HG03196 (cell line): ENCODE results near the gene MAD1L1.

ENCODE experiments used
- ATAC-seq: cut with Tn5 transposase; IDR thresholded peaks from one replicate; pipeline ENCODE4 v1.9.1; 2021; ENCODE audit not compliant: unreplicated experiment

Gene MAD1L1

DNA sequence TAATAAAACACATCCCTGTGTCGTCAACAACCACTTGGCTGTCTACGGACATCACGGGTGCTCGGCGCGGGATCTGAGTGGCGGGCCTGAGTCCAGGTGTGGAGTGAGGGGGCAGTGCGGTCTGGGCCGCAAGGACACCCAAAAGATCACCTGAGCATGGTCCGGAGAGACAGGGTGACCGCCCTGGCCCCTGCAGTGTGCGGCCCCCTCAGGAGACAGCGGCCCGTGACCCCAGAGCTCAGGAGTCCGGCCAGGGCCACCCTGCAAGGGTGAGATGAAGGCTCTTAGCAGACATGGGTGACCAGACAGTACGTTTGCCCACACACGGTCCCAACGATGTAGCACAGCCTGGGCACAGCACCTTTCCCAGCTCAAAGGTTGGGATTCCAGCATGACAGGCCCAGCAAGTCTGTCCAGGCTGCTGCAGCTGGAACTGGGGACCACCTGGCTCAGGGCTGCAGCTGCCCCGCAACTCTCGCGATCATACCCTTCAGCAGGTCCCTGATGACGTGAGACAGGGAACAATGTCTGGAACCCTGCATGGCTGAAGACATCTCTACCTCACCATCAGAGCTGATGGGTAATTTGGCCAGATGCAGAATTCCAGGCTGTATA, 324.9 kb downstream of the MAD1L1 start:
- no peak for ATAC-seq

DNA sequence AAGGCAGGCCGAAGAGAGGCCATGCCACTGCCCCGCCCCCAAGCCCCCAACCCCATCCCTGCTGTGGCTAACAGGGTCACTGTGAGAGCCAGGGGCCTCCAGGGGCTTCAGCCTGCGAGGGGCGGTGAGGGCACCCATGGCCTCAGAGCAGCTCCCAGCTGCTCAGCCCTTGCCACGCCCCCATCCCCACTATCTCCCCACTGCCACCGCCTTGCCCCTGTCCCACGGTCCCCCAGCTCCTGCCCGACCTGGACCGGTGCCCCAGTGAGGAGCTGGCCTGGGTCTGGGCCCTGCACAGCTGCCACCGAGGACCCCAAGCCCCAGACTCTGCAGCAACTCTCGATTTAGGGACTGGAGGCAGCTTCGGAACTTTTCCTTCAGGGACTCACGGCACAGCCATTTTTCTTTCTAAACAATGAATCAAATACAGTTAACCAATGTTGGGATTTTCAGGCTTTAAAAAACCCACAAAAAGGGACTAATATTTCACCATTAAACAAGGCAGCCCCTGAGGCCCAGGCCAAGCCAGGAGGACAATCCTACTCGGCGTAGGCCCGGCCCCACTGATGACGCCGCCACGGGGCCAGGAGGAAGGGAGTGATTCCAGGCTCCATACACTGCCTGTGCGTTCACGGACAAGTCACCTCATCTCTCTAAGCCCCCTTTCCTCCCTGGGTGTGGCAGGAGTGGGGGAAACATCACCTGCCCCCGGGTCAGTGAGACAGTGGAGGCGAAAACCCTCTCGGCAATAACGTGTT, 325.6 kb downstream of the MAD1L1 start:
- no peak for ATAC-seq

DNA sequence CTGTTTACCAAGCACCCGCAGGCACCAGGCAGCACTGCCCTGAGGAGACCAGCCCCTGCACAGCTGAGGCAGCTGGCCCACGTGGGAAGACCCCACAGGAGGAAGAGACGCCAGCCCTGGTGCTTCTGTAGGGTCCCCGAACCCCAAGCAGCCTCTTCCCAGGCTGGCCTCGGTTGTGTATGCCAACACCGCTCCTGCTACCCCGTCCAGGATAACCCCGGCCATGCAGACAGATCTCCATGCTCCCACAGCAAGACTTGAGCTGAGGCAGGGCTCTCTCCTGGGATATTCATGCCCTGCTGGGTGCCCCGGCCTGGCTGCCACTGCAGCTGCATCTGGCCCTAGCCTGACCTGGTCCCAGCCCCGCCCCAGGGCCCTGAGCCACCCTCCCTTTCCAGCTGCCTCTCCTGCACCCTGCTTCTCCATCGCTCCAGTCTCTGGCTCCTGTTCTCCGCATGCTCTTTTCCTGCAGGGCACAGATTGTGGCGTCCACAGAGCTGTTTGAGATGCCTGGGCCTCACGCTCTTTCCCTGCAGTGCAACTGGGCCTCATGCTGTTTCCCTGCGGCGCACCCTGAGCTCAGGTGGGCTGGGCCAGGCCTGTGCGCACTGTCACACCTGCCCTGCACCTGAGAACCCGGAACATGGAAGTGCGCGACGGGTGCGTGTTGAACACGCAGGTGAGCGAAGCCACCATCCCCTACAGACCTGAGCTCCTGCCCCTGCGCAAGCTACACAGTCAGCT, 326.5 kb downstream of the MAD1L1 start:
- ATAC-seq: no peak

DNA sequence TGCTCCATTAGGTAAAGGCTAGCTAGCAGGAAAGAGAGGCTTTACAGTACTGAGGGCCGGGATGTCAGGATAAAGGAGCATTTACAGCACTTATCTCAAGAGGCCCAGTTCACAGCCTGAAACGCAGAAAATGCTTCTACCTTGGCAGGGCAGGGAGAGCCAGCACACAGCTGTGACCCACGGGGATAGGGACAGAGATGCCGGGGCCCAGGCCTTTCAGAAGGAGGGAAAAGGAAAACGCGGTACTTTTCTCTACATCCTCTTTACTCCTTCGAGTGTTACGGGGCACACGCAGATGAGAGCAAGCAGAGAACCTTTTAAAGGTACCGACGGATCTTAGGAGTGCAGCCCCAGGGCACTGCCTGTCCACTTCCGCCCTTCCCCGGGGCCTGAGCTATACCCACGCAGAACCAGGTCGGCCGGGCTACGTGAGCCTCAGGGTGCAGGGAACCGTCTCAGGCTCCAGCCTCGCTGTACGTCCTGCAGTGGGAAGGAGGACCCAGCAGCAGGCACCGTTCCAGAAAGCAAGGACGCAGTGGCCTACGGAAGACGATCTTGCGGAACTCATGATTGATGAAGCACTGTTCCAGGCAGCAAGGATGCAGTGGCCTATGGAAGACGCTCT, 330.4 kb downstream of the MAD1L1 start:
- no peak for ATAC-seq

DNA sequence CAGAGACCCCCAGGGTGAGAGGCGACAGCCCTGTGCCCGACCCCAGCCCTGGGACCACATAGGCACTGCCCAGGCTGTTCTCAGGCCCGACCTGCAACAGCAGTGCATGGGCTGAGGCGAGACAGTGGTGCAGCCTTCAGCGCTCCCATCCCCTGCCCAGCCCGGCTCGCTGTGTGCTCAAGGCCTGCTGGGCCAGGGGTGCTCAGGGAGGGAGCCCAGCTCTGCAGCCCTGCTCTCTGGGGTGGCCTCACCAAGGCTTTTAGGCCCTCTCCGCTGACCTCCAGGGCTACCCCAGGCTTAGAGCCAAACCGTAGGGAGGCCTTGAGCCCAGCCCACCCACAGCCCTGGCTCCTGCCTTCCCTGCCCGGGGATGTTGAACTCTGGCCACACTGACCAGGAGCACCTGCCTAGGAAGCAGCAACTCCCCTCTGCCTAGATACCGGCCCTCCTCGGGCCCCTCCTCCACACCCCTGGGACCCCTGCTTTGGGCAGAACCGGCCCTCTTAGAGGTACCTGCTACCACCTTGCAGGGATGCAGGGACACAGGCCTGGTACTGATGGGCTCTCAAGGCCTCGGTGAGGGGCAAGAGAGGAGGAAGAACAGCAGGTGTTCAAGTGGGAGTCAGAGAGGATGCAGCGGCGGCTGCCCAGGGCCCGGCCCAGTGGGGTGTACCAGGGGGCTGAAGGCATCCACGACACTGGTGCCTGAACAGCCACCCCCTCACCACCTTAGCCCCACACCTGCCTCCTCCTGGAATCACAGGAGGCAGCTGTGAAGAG, 331.1 kb downstream of the MAD1L1 start:
- ATAC-seq: no peak

DNA sequence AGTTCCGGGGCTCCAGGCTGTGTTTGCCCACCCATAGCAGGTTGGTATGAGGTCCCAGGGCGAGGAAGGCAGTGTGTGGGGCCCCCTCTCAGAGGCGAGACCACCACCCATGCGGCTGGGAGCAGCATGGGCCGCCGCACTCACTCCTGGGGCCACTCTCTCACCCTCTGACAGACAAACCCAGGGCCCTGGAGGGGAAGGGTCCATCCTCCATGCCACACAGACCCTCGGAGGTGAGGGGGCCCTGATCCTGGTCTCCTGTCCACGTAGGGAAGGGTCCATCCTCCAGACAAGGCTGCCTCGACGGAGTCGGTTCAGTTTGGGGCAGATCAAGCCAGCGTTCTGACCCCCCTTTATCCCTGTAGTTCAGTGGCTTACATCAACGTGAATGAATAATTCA, 331.9 kb downstream of the MAD1L1 start:
- no peak for ATAC-seq

DNA sequence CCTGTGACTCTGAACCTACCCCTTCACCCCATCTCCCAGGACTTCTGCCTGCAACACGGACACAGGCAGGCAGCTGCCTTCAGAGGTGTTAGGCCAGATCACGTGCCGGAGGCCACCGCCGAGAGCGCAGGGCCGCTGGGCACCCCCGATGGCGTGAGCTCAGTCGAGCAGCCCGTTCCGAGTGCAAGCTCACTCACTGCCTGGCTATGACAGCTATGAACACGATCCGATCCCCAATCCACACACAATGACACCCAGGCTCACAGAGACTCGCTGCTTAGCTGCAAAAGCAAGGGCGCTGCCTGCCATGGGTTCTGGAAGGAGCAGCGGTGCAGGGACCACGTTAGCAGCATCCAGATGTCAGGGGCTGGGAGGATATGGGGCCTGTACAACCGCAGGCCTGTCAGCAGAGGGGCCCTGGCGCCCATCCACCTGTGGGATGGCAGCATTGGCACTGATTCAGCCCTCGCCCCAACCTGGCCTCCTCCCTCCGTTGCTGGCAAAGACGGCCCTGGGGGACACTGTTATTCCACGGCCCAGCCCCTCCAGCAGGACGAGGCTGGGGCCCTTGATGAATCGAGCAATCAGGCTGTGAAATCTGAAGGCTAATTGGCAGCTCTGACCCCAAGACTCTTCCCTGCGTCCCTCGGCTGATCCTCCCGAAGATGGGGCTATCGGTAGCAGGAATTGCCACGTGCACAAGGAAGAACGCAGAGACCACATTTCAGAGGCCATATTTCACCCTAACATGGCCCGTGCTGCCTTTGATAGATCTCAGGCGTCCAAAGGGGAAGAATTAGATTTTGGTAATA, 332.6 kb downstream of the MAD1L1 start:
- no peak for ATAC-seq

DNA sequence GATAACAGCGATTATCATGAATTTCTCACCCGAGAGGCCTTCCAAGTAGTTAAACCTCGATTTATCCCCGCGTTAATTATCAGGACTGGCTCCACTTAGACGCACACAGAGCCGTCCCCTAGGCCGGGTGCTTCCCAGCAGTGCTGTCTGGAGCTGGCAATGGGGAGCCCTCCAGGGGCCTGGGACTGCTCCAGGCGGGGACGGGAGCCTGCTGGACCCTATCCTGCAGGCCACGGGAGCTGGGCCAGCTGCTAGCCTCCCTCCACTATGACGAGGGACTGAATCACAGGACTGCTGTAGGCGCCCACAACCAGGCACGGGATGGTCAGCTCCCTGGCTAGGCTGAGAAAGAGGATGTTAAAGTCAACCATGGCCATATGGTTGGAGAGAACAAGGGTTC, 333.5 kb downstream of the MAD1L1 start:
- ATAC-seq: no peak

DNA sequence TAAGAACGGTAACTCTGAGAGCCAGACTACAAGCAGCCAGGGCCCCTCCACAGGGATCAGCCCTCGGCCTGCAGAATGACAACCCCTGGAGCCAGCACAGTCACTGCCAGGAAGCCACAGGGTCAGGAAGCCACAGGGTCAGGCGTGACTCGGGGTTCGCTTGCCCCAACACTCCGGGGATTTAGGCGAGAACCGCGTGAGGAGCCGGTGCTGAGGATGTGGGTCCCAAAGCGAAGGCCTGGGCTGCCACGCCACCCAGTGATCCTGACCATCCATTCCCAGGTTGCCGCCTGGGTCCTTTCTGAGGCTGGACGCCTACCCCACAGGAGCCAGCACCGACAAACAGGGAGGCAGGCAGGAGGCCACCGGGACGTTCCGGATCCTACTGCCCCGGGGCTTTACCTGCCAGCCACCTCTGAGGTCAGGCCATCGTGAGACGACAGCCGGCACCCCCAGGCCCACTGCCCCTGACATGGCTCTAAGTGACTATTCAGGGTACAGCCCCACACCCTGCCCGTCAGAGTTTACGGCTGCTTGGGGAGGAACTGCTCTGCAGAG, 334.0 kb downstream of the MAD1L1 start:
- ATAC-seq: no peak

DNA sequence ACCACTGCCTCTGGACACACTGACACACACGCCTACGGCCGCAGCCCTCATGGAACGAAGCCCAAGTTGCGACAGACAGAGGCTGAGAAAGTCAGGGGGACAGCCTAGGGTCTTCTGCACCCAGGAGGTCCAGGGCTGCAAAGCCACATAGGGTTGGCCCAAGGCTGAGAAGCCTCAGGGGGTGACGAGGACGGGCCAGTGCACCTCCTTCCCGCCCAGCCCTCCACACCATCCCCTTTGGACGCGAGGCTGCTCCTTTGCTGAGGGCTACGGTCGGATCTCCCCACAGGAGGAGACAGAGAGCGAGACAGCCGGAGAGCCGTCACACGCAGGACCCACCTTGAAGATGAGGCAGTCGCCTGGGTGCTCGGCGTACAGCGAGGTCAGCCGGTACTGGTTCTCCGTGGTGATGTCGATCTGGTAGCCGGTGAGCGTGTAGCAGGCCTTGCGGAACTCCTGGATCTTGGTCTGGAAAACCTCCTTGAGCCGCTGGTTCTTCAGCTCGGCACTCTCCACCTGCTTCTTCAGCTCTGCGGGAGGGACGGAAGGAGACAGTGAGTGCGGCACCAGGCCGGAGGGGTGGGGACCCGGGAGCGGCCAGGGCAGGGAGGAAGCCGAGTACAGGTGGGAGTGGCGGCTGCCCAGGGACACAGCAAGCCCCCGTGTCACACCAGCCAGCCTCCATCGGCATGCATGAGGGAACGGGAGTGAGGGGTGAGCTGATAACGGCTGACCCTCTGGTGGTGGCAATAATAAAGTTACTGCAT, 334.7 kb downstream of the MAD1L1 start:
- ATAC-seq: no peak

DNA sequence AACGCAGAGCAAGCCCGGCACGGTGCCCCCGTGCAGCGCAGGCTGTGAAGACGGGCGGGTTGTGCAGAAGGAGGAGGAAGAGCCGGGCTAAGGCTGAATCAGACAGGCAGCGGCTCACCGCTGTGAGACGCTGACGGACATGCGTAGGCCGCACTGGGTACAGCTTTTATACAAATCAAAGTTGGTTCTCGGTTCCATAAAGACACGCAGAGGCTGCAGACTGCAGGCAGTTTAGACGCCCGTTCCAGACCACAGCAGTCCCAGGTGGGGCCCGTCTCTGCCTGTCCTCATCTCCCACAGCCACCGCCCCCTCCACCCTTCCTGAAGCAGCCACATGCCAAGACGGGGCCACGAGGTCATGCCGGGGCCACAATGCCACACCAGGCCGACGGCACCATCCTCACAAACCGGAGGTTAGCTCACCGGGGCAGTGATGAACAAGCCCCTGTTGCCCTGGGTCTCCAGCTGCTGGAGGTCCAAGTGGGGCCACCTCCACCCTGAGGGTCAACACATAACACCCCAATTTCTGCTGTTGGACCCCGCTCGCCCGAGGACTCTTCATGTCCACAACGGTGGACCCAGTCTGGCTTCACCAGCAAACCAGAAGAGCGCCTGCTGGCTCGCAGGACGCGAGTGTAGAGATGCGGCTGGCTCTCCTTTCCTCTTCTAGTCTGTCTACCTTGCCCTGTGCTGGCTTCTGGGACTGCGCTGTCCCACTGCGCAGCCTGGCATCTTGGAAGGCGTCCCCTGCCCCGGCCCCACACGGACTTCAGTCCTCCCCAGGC, 335.5 kb downstream of the MAD1L1 start:
- ATAC-seq: no peak

DNA sequence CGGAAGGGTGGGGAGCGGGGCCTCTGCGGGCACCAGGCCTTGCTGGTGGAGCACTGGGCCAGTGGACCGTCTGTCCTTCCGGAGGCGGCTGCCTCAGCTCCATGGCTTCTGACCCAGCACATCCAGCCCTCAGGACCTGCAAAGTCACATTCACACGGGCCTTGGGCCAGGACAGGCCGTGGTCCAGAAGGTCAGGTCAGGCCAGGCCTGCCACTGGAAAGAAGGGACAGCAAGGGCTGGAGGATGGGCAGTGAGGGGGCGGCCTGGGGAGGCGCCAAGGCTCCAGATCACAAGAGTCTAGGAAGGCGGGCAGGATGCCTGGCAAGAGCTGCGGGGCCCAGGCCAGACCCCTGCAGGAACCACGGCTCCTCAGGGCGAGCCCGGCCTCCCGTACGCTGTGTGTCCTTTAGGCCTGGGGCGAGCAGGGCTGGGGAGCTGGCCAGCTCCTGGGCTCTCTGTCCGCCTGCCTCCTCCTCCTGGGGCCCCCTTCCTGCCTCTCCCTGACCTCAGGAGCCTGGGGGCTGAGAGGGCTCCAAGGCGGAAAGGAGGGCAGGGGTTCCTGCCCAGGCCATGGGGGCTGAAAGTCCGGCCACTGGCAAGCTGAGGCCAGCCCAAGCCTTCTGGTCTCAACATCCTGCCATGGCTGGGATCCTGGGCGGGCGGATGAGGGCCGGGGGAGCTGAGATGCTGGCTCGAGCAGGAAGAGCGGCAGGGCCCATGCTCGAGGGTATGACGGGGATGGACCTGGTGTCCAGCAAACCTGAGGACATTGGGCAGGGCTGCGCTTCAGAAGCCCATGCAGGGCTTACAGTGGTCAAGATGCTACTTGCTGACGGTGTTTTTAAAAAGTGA, 336.9 kb downstream of the MAD1L1 start:
- ATAC-seq: no peak

DNA sequence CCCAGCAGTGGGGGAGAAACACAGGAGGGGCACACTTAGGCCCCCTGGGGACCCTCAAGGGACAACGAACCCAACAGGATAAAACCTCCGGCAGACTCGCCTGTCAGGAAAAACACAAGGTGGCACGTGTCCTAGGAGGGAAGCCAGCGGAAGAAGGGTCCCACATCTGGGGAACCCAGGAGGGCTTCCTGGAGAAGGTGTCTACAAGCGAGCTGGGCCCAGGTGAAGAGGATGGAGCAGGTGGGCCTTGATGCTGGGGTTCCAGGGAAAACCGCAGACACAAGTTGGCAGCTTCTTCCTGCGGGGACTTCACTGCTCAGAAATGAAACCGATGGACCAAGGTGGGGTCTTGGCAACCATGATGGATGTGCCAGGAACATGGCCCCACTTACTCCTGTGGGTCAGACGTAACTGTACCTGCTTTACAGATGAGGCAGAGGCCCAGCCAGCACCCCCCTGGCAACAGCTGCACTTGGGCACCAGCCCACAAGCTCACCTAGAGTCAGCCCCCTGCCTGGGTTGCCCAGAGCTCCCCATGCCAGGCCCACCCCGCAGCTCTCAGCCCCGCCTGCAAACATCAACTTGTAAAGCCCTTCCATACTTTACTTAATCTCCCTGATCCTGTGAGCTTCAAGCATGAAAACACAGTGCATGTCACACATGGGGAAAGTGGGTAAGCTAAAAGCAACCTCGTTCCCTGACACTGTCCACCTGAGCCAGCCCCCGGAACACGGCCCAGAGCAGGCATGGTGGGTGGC, 337.7 kb downstream of the MAD1L1 start:
- no peak for ATAC-seq

DNA sequence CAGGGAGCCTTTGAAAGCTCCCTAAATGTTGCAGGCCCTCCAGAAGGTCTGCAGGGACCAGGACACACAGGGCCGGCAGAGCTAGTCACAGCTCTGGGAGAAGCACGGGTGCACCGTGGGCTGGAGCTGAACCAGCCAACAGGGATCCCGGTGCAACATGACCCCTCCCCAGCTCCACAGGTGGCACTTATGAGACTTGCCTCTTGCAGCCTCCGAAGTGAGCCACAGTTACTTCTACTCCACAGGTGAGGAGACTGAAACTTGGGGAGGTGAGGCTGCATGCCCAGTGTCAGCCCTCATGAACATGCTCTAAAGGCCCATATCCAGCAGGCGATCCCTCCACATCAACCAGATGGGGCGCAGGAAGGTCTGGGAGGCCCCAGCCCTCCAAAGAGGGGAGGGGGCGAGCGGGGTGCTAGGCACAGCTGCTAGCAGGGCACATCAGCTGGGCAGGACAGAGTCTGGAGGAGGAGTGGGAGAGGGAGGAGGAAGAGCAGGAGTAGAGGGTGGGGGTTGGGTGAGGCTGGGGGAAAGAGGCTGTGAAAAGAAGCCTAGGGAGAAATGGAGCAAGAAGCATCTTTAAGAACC, 338.3 kb downstream of the MAD1L1 start:
- no peak for ATAC-seq

DNA sequence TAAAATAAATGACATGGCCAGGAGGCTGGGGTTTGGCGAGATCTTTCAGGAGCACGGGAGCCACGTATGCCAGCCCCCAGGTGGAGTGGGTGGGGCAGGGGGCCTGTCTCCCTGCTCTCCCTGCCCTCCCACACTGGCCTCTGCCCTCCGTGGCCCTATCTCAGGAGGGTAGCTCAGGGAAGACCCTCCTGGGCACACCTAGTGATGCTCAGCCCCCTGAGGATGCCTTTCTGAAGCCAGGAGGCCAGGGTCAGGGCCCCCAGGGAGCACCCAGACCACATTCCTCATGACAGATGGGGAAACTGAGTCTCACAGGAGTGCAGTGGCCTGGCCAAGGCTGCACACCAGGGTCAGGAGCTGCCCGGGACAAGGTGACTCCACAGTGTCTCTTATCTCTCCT, 339.3 kb downstream of the MAD1L1 start:
- no peak for ATAC-seq

DNA sequence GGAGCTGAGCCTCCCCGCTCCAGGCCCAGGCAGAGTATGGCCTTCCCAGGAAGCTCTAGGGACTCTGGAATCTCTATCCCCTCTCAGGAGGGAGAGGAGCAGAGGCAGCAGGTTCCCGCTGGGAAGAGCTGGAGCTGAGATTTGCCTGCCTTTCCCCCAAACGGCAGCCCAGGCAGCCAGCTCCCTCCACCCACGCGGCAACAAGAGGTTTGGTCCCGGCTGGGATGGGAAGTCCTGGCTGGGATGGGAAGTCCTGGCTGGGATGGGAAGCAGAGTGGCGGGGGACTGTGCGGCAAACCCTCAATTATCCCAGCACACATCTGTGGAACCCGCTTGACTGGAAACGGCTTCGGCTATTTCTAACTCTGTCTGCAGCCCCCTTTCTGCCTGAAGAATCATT, 339.7 kb downstream of the MAD1L1 start:
- no peak for ATAC-seq
